Testis (tissue), 2 donors: ENCODE measurements around the gene ZNRF3.

Experiments
- CTCF ChIP-seq, 3 experiments: fragments of 450-650 bp in 2 of 3; fragments of 200-600 bp in 1 of 3; sonication (generic) in 1 of 3; IDR thresholded peaks; one replicate each; pipeline ENCODE4 v1.5.1; 2016 to 2019; ENCODE audit warnings: antibody characterized with exemption in 3 of 3, mild to moderate bottlenecking in 2 of 3, moderate library complexity in 1 of 3
- POLR2A ChIP-seq: fragments of 450-650 bp; IDR thresholded peaks from one replicate; pipeline ENCODE4 v1.6.1; 2017; ENCODE audit warnings: antibody characterized with exemption, mild to moderate bottlenecking, moderate library complexity

- TF ChIP-seq POLR2A (no peak), CTCF (IDR thresholded peaks at IDR 0.05) (no peak)
Observed at GRCh38 chr22:29044657-29045176, 161.3 kb downstream of the ZNRF3 start.
